Fibroblast of lung (primary cell): ENCODE results near the gene ZNF579.

Experiments used
- EZH2 ChIP-seq: IDR thresholded peaks from 2 replicates; pipeline ENCODE4 v1.5.1; 2012; ENCODE audit warnings: low read length, control low read depth, mild to moderate bottlenecking; ENCODE audit errors: missing control alignments
- TF ChIP-seq, protein P1 (sequence below), 2 donors: IDR thresholded peaks in 1 of 2; conservative IDR thresholded peaks in 1 of 2; 1 replicate in 1 of 2; 2 replicates in 1 of 2; pipeline ENCODE4 v1.5.1; 2011 to 2012; ENCODE audit warnings: low read length in 2 of 2, control low read depth in 1 of 2, inconsistent platforms in 1 of 2, low read depth in 1 of 2, mild to moderate bottlenecking in 1 of 2

DNA sequence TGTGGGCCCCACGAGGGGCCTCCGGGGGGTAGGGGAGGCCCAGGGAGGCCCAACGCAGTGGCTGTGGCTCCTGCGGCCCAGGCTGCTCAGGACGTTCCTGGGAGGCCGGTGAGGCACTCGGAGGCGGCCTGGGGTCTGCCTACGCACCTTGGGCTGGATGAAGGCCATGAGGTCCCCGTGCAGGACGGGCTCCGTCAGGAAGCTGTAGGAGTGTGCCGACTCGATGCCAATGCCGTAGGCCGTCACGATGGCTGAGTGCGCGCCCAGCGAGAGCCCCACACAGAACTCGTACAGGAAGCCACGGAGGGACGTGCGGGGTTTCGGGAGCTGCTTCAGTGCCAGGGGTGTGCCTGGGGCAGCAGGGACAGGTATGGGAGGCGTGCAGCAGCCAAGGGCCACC, 49.7 kb downstream of the ZNF579 start:
- TF ChIP-seq, protein P1, sequence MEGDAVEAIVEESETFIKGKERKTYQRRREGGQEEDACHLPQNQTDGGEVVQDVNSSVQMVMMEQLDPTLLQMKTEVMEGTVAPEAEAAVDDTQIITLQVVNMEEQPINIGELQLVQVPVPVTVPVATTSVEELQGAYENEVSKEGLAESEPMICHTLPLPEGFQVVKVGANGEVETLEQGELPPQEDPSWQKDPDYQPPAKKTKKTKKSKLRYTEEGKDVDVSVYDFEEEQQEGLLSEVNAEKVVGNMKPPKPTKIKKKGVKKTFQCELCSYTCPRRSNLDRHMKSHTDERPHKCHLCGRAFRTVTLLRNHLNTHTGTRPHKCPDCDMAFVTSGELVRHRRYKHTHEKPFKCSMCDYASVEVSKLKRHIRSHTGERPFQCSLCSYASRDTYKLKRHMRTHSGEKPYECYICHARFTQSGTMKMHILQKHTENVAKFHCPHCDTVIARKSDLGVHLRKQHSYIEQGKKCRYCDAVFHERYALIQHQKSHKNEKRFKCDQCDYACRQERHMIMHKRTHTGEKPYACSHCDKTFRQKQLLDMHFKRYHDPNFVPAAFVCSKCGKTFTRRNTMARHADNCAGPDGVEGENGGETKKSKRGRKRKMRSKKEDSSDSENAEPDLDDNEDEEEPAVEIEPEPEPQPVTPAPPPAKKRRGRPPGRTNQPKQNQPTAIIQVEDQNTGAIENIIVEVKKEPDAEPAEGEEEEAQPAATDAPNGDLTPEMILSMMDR (conservative IDR thresholded peaks at IDR 0.05 in 1 of 2, IDR thresholded peaks at IDR 0.05 in 1 of 2; ENCODE audit: low read depth in 1 of 2, low read length in 2 of 2), result no peak
- TF ChIP-seq EZH2, result no peak
